Tracheal epithelial cell (primary cell): ENCODE measurements around the gene DEFB127. TPM values are rescaled to one million over a fixed set of nuclear protein-coding genes. Genes with fewer than 3 reads are reported as not detected.

Experiments used
- total RNA-seq: library from RNA; depleted of rRNA; stranded (reverse); fragments of >200 nt; gene quantifications from 2 replicates; pipeline ENCODE4 v1.2.1, GENCODE V29; 2014

DEFB127 gene, protein sequence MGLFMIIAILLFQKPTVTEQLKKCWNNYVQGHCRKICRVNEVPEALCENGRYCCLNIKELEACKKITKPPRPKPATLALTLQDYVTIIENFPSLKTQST
- total RNA-seq, result not detected in 2 replicates

GRCh38 chr20:157154-157553, at the start of gene DEFB127:
TSS of gene DEFB127 (plus strand) at chr20:157454. CDS start at chr20:157545, 91 bp downstream.

GRCh38 chr20:142290-142689, 15.0 kb upstream of the DEFB127 start, which contains the start of gene DEFB126:
TSS of gene DEFB126 (plus strand) at chr20:142590. CDS start at chr20:142629, 39 bp downstream.

DNA sequence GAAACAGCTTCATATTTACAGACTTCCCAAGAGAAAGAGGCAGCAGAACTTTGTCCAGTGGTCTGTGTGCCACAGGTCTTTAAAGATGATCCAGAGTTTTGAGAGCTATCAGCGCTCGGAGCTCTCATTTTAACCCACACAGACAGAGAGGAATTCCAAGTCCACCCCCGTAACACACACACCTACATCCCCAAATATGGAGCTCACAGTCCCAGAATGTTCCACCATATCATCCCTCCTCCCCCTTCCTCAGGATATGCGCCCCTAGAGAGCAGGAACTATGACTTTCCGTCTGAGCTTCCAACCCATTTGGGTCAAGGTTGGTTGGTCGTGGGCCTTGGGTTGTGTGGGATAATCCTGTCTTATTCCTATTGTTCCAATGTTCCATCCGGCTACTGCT, 32.4 kb downstream of the DEFB127 start, which contains the start of gene DEFB128:
TSS of gene DEFB128 (minus strand) at position 101 of the 400 bp plus-strand sequence. CDS start at position 13, 88 bp downstream.

Other genes with a start within 250 kb of the DEFB127 start
- not detected in 2 replicates for gene DEFB125, start 69.8 kb upstream of the DEFB127 start, total RNA-seq
- gene DEFB126, start 14.9 kb upstream of the DEFB127 start, total RNA-seq, result not detected in 2 replicates
- not detected in 2 replicates for gene DEFB128, start 32.3 kb downstream of the DEFB127 start, total RNA-seq
- not detected in 2 replicates for gene DEFB129, start 69.8 kb downstream of the DEFB127 start, total RNA-seq
- gene DEFB132, start 100.3 kb downstream of the DEFB127 start, total RNA-seq, result not detected in 2 replicates
- 0.48 and 0.85 TPM in 2 replicates for gene C20orf96, start 133.3 kb downstream of the DEFB127 start, total RNA-seq
- 6.6 and 7.5 TPM in 2 replicates for gene ZCCHC3, start 140.1 kb downstream of the DEFB127 start, total RNA-seq
- gene SOX12, start 168.1 kb downstream of the DEFB127 start, total RNA-seq, result 0.96 and 1.9 TPM in 2 replicates
- 8.1 and 17.6 TPM in 2 replicates for gene NRSN2, start 189.7 kb downstream of the DEFB127 start, total RNA-seq
- gene TRIB3, start 223.3 kb downstream of the DEFB127 start, total RNA-seq, result 392 and 581 TPM in 2 replicates